Measurements from ENCODE around the gene TP63. TPM values are rescaled to one million over a fixed set of nuclear protein-coding genes. Genes with fewer than 3 reads are reported as not detected.

The TP63 gene
- total RNA-seq, 1 donor from 2014 or later = 25.9 TPM

DNA sequence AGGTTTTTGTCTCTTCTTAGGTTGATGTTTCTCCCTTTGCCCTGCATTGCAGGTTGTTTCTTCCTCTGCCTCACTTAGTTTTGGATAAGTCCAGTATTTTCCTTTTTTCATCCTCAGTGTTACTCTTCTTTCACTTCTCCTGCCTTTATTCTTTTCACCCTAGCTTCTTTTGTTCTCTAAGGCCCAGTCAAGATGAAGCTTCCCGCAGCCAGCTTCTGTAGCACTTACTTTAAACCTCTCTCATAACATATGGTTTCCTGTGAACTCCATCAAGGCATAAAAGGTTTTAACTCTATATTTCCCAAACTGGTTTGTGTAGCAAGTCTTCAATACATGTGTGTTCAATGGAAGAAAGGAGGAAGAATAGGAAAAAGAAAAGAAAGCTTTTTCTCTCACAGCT lies 54.1 kb downstream of the TP63 start:
- no peak for DNase-seq (ENCODE audit: low spot score in 2 of 2, unreplicated experiment in 2 of 2)
- peaks cover 45% of the 10 kb centered on the region for H3K4me1 Mint-ChIP-seq
- no peaks in the 10 kb centered on the region for H3K9me3 Mint-ChIP-seq
- TF ChIP-seq CTCF (IDR thresholded peaks at IDR 0.05; ENCODE audit: unreplicated experiment) = no peak
- H3K36me3 Mint-ChIP-seq = no peaks in the 10 kb centered on the region
- no peaks in the 10 kb centered on the region for H3K27me3 Mint-ChIP-seq (ENCODE audit: low read depth)
- no peak overlapping the region for H3K27ac Mint-ChIP-seq
- H3K4me3 Mint-ChIP-seq = no peak overlapping the region

- Mint-ChIP-seq H3K27me3 (ENCODE audit: low read depth) (no peaks in the 10 kb centered on the region), H3K4me1 (peaks cover 51% of the 10 kb centered on the region)
Observed at GRCh38 chr3:189685860-189686259, 54.7 kb downstream of the TP63 start.

GRCh38 chr3:189687475-189687874 lies 56.3 kb downstream of the TP63 start:
- Mint-ChIP-seq H3K36me3 (no peaks in the 10 kb centered on the region), H3K27me3 (ENCODE audit: low read depth) (no peaks in the 10 kb centered on the region), H3K9me3 (no peaks in the 10 kb centered on the region), H3K4me1 (peaks cover 52% of the 10 kb centered on the region), H3K27ac (no peak overlapping the region), H3K4me3 (no peak overlapping the region)
- TF ChIP-seq CTCF (IDR thresholded peaks at IDR 0.05; ENCODE audit: unreplicated experiment) = no peak
- no peak for DNase-seq (ENCODE audit: low spot score in 2 of 2, unreplicated experiment in 2 of 2)

More at GRCh38 chr3:189685860-189686259, 54.7 kb downstream of the TP63 start:
- TF ChIP-seq CTCF (IDR thresholded peaks at IDR 0.05; ENCODE audit: unreplicated experiment) = no peak
- Mint-ChIP-seq H3K9me3 (no peaks in the 10 kb centered on the region), H3K4me3 (no peak overlapping the region), H3K36me3 (no peaks in the 10 kb centered on the region), H3K27ac (peak overlapping the region; percentile 12)
- DNase-seq (ENCODE audit: low spot score in 2 of 2, unreplicated experiment in 2 of 2) = no peak

- peaks cover 52% of the 10 kb centered on the region for H3K4me1 Mint-ChIP-seq
- H3K36me3 Mint-ChIP-seq = no peaks in the 10 kb centered on the region
- H3K27me3 Mint-ChIP-seq (ENCODE audit: low read depth) = no peaks in the 10 kb centered on the region
Observed at GRCh38 chr3:189688262-189688661, 57.1 kb downstream of the TP63 start.

DNA sequence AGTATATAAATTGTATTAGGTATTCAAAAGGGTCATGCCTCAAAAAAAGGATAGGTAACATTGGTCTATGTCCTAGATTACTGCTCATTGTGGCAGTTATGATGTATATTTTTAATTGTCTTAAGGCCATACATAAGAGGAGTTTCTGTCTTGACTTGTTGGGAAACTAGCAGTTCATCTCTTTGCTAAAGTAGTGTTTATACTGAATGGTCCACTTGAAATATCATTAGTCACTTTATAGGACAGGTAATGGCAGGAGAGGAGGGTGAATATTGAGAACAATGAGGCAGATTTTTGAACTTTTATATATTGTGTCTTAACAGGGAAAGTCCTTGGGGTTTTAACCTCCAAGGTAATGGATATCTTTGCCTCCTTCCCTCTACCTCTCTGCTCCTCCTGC lies 58.4 kb downstream of the TP63 start:
- Mint-ChIP-seq H3K4me3 (no peak overlapping the region), H3K27ac (no peak overlapping the region), H3K4me1 (peaks cover 43% of the 10 kb centered on the region), H3K9me3 (no peaks in the 10 kb centered on the region), H3K27me3 (ENCODE audit: low read depth) (no peaks in the 10 kb centered on the region), H3K36me3 (no peaks in the 10 kb centered on the region)
- no peak for DNase-seq (ENCODE audit: low spot score in 2 of 2, unreplicated experiment in 2 of 2)
- no peak for TF ChIP-seq CTCF (IDR thresholded peaks at IDR 0.05; ENCODE audit: unreplicated experiment)

More at GRCh38 chr3:189688262-189688661, 57.1 kb downstream of the TP63 start:
- Mint-ChIP-seq H3K9me3 (no peaks in the 10 kb centered on the region), H3K4me3 (no peak overlapping the region), H3K27ac (no peak overlapping the region)
- no peak for TF ChIP-seq CTCF (IDR thresholded peaks at IDR 0.05; ENCODE audit: unreplicated experiment)
- no peak for DNase-seq (ENCODE audit: low spot score in 2 of 2, unreplicated experiment in 2 of 2)

- Mint-ChIP-seq H3K4me3 (no peak overlapping the region), H3K27ac (no peak overlapping the region), H3K4me1 (peaks cover 42% of the 10 kb centered on the region)
Observed at GRCh38 chr3:189690237-189690636, 59.0 kb downstream of the TP63 start.

More at GRCh38 chr3:189690237-189690636, 59.0 kb downstream of the TP63 start:
- Mint-ChIP-seq H3K27me3 (ENCODE audit: low read depth) (no peaks in the 10 kb centered on the region), H3K36me3 (no peaks in the 10 kb centered on the region), H3K9me3 (no peaks in the 10 kb centered on the region)
- TF ChIP-seq CTCF (IDR thresholded peaks at IDR 0.05; ENCODE audit: unreplicated experiment) = no peak
- DNase-seq (ENCODE audit: low spot score in 2 of 2, unreplicated experiment in 2 of 2) = no peak

Measured in mesothelial cell of epicardium (in vitro differentiated cells).